ENCODE data around the gene IGF1. TPM values are rescaled to one million over a fixed set of nuclear protein-coding genes. Genes with fewer than 3 reads are reported as not detected.
"Not testable (repeated sequence)": the region's sequence is repeated elsewhere in the genome, so short reads cannot be mapped to it uniquely, and the experiment has no call there.

The IGF1 gene
- total RNA-seq, 2 donors from 2014 or later = 267 to 391 TPM

GRCh38 chr12:102356690-102357089, 123.7 kb downstream of the IGF1 start:
- no peak for DNase-seq (ENCODE audit: low spot score)
- intact Hi-C loops (cut with DNase I) = no loop called here

GRCh38 chr12:102354281-102354680, 126.1 kb downstream of the IGF1 start:
- intact Hi-C loops (cut with DNase I); DNase-seq (ENCODE audit: low spot score): not testable (repeated sequence)

- intact Hi-C loops (cut with DNase I) = no loop called here
- no peak for DNase-seq (ENCODE audit: low spot score)
These were observed 129.0 kb downstream of the IGF1 start for GRCh38 chr12:102351322-102351721.

- DNase-seq (ENCODE audit: low spot score) = no peak
- intact Hi-C loops (cut with DNase I) = no loop called here
These were observed 130.3 kb downstream of the IGF1 start for GRCh38 chr12:102350070-102350469.

GRCh38 chr12:102349079-102349478, 131.3 kb downstream of the IGF1 start:
- intact Hi-C loops (cut with DNase I) = no loop called here
- no peak for DNase-seq (ENCODE audit: low spot score)

GRCh38 chr12:102347811-102348210, 132.6 kb downstream of the IGF1 start:
- no peak for DNase-seq (ENCODE audit: low spot score)
- intact Hi-C loops (cut with DNase I) = no loop called here
